Liver (tissue), 9 donors: Measurements from ENCODE around the gene CRYZ. TPM values are rescaled to one million over a fixed set of nuclear protein-coding genes. Genes with fewer than 3 reads are reported as not detected.

Experiments
- DNase-seq: peaks from one replicate; pipeline ENCODE4 v3.0.0-alpha.2; 2017; ENCODE audit warnings: low spot score
- H3K27ac ChIP-seq, 2 donors: one replicate each; pipeline ENCODE4 v1.7.0; 2013; ENCODE audit warnings: inconsistent platforms in 2 of 2, low read length in 2 of 2, control low read depth in 1 of 2, low read depth in 1 of 2, mild to moderate bottlenecking in 1 of 2
- H3K27me3 ChIP-seq, 4 donors: one replicate each; pipeline versions ENCODE4 v1.6.1 to v1.7.0; 2013; ENCODE audit warnings: low read length in 3 of 4, inconsistent platforms in 1 of 4, mild to moderate bottlenecking in 1 of 4, moderate library complexity in 1 of 4; ENCODE audit not compliant: control insufficient read depth in 4 of 4, insufficient read depth in 4 of 4
- H3K36me3 ChIP-seq, 4 donors: one replicate each; pipeline versions ENCODE4 v1.6.1 to v1.7.0; 2013; ENCODE audit warnings: low read length in 3 of 4, mild to moderate bottlenecking in 3 of 4, low read depth in 1 of 4, moderate library complexity in 1 of 4; ENCODE audit not compliant: control insufficient read depth in 4 of 4, insufficient read depth in 3 of 4
- H3K4me1 ChIP-seq, 4 donors: one replicate each; pipeline versions ENCODE4 v1.6.1 to v1.7.0; 2013; ENCODE audit warnings: low read length in 3 of 4, mild to moderate bottlenecking in 3 of 4, moderate library complexity in 1 of 4; ENCODE audit not compliant: control insufficient read depth in 4 of 4, insufficient read depth in 4 of 4
- H3K4me3 ChIP-seq, 3 donors: one replicate each; pipeline versions ENCODE4 v1.6.1 to v1.7.0; 2013; ENCODE audit warnings: low read length in 3 of 3, control low read depth in 1 of 3, low read depth in 1 of 3, mild to moderate bottlenecking in 1 of 3
- H3K9ac ChIP-seq, 2 donors: one replicate each; pipeline ENCODE4 v1.7.0; 2013; ENCODE audit warnings: low read length in 2 of 2, mild to moderate bottlenecking in 2 of 2, moderate library complexity in 2 of 2, control low read depth in 1 of 2, low read depth in 1 of 2
- H3K9me3 ChIP-seq, 4 donors: one replicate each; pipeline versions ENCODE4 v1.6.1 to v1.7.0; 2013; ENCODE audit warnings: low read length in 3 of 4; ENCODE audit not compliant: control insufficient read depth in 4 of 4
- ATF3 ChIP-seq: IDR thresholded peaks from 2 replicates; pipeline ENCODE4 v1.6.1; 2016; ENCODE audit warnings: antibody characterized with exemption
- CTCF ChIP-seq: fragments of 150-350 bp; IDR thresholded peaks from 2 replicates; pipeline ENCODE4 v1.5.1; 2017; ENCODE audit warnings: improper control_type of control experiment, low read depth, low read length; ENCODE audit not compliant: missing input control
- EGR1 ChIP-seq, 2 donors: IDR thresholded peaks; 2 replicates each; pipeline ENCODE4 v1.6.1; 2016 to 2018; ENCODE audit warnings: antibody characterized with exemption in 2 of 2, low read depth in 2 of 2
- FOXA1 ChIP-seq: IDR thresholded peaks from 2 replicates; pipeline ENCODE4 v1.6.1; 2016; ENCODE audit warnings: antibody characterized with exemption
- FOXA2 ChIP-seq: IDR thresholded peaks from 2 replicates; pipeline ENCODE4 v1.6.1; 2016; ENCODE audit warnings: antibody characterized with exemption
- GABPA ChIP-seq, 2 donors: IDR thresholded peaks in 1 of 2; conservative IDR thresholded peaks in 1 of 2; 2 replicates each; pipeline ENCODE4 v1.6.1; 2016; ENCODE audit warnings: antibody characterized with exemption in 2 of 2, mild to moderate bottlenecking in 1 of 2, moderate library complexity in 1 of 2
- HNF4A ChIP-seq, 2 donors: conservative IDR thresholded peaks; 2 replicates each; pipeline ENCODE4 v1.6.1; 2016; ENCODE audit warnings: antibody characterized with exemption in 2 of 2, mild to moderate bottlenecking in 2 of 2
- JUND ChIP-seq, 2 donors: IDR thresholded peaks; 2 replicates each; pipeline ENCODE4 v1.6.1; 2016; ENCODE audit warnings: antibody characterized with exemption in 2 of 2
- NR2F2 ChIP-seq: IDR thresholded peaks from 2 replicates; pipeline ENCODE4 v1.6.1; 2016; ENCODE audit warnings: antibody characterized with exemption
- RAD21 ChIP-seq, 2 donors: IDR thresholded peaks; 2 replicates each; pipeline ENCODE4 v1.6.1; 2016; ENCODE audit warnings: antibody characterized with exemption in 2 of 2, mild to moderate bottlenecking in 2 of 2
- REST ChIP-seq: IDR thresholded peaks from 2 replicates; pipeline ENCODE4 v1.6.1; 2016; ENCODE audit warnings: antibody characterized with exemption, mild to moderate bottlenecking
- RXRA ChIP-seq, 2 donors: IDR thresholded peaks; 2 replicates each; pipeline ENCODE4 v1.6.1; 2017 to 2018; ENCODE audit warnings: antibody characterized with exemption in 2 of 2, mild to moderate bottlenecking in 1 of 2
- SP1 ChIP-seq: IDR thresholded peaks from 2 replicates; pipeline ENCODE4 v1.6.1; 2018; ENCODE audit warnings: antibody characterized with exemption, mild to moderate bottlenecking
- TAF1 ChIP-seq: conservative IDR thresholded peaks from 2 replicates; pipeline ENCODE4 v1.6.1; 2016; ENCODE audit warnings: antibody characterized with exemption, mild to moderate bottlenecking
- YY1 ChIP-seq: IDR thresholded peaks from 2 replicates; pipeline ENCODE4 v1.6.1; 2016; ENCODE audit warnings: antibody characterized with exemption, mild to moderate bottlenecking
- ZBTB33 ChIP-seq: IDR thresholded peaks from 2 replicates; pipeline ENCODE4 v1.6.1; 2016; ENCODE audit warnings: antibody characterized with exemption
- WGBS: extraction: QIAGEN DNeasy Blood & Tissue Kit; methylation state at CpG from one replicate; pipeline ENCODE4 v1.1.7; 2013; 5-methylcytosine and 5-hydroxymethylcytosine counted together
- polyA plus RNA-seq, 2 donors: library from polyadenylated mRNA; stranded (reverse) in 1 of 2; unstranded in 1 of 2; fragments of 200-250 nt in 1 of 2; fragments of >200 nt in 1 of 2; fragmentation: Nextera tagmentation in 1 of 2; extraction: Ambion mirVana in 1 of 2; gene quantifications; one replicate each; pipeline versions ENCODE4 v1.2.1 to v1.2.3, GENCODE V29; 2013 to 2015
- total RNA-seq, 2 donors: library from RNA; depleted of rRNA; stranded (reverse); fragments of >200 nt; gene quantifications; one replicate each; pipeline ENCODE4 v1.2.3, GENCODE V29; 2014
- donor health status: healthy.
- donor health status: healthy.
- donor health status: healthy.
- donor health status: healthy.
- donor health status: healthy.

Gene CRYZ
- total and polyA plus RNA-seq, 4 donors, result 104 to 183 (median 131) TPM

GRCh38 chr1:74686928-74687327 lies 45.9 kb downstream of the CRYZ start (continued):
- TF ChIP-seq REST, result no peak
- TF ChIP-seq ATF3, result no peak

- 93% methylated on average over 2 of the region's 2 CpGs for WGBS
- Histone ChIP-seq H3K36me3 (no peaks in the 10 kb centered on the region), H3K27ac (no peak overlapping the region), H3K4me3 (no peak overlapping the region), H3K9me3 (no peaks in the 10 kb centered on the region), H3K9ac (no peak overlapping the region), H3K4me1 (no peaks in the 10 kb centered on the region), H3K27me3 (no peaks in the 10 kb centered on the region)
- no peak for TF ChIP-seq EGR1 (IDR thresholded peaks at IDR 0.05; ENCODE audit: low read depth in 2 of 2)
- no peak for TF ChIP-seq HNF4A (conservative IDR thresholded peaks at IDR 0.05)
- TF ChIP-seq YY1, result no peak
- DNase-seq, result no peak
Observed at GRCh38 chr1:74684301-74684700, 48.5 kb downstream of the CRYZ start.

GRCh38 chr1:74683656-74684055 lies 49.2 kb downstream of the CRYZ start:
- H3K9me3 ChIP-seq, result no peaks in the 10 kb centered on the region
- H3K4me3 ChIP-seq, result no peak overlapping the region
- DNase-seq, result no peak
- no peak overlapping the region for H3K9ac ChIP-seq
- no peaks in the 10 kb centered on the region for H3K27me3 ChIP-seq
- H3K27ac ChIP-seq, result no peak overlapping the region
- no peaks in the 10 kb centered on the region for H3K4me1 ChIP-seq
- TF ChIP-seq YY1 (no peak), FOXA1 (no peak), RAD21 (IDR thresholded peaks at IDR 0.05) (no peak), CTCF (no peak), GABPA (IDR thresholded peaks at IDR 0.05 in 1 of 2, conservative IDR thresholded peaks at IDR 0.05 in 1 of 2) (no peak), TAF1 (no peak), SP1 (no peak), RXRA (IDR thresholded peaks at IDR 0.05) (no peak), ATF3 (no peak), REST (no peak), JUND (IDR thresholded peaks at IDR 0.05) (no peak), FOXA2 (no peak), NR2F2 (no peak), EGR1 (IDR thresholded peaks at IDR 0.05; ENCODE audit: low read depth in 2 of 2) (no peak), ZBTB33 (no peak)
- no peaks in the 10 kb centered on the region for H3K36me3 ChIP-seq
